Measurements from ENCODE around the gene SYNE2. TPM values are rescaled to one million over a fixed set of nuclear protein-coding genes. Genes with fewer than 3 reads are reported as not detected.

Gene SYNE2
- total and polyA plus RNA-seq, 4 experiments from 2014 or later = 14.2 to 280 (median 189) TPM

DNA sequence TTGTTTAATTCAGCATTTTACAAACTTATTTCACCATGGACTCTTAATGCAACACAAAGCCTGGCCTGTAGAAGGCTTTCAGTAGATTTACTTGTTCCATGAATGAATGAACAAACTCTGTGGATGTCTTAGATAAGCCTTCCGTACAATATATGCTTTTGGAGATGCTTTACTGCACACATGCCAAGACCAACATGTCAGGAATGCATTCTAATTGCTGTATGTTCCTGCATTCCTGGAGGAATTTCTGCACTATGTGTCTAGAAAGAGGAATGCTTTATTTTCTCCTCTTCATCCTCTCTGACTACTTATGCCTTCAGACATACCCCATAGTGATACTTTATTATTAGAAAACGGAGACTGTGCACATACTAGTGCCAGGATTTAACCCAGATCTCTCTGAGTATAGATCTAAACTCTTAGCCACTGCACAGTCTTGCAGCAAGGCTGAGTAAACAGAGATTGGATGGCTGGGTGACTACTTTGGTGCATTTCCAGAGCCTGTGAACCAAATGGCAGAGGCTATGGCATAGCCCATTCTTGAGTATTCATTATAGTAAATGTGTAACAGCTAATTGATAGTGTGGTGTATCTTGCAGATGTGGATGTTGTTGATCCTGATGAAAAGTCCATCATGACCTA is 108.2 kb downstream of the SYNE2 start:
- intact Hi-C loops (cut with micrococcal nuclease) = no loop called here
- Histone ChIP-seq H3K4me1 (ENCODE audit: insufficient read depth, low read length) (no peaks in the 10 kb centered on the region), H3K27me3 (ENCODE audit: insufficient read depth, low read length) (no peaks in the 10 kb centered on the region), H3K27ac (ENCODE audit: low read depth, low read length) (no peak overlapping the region), H3K9me3 (ENCODE audit: control insufficient read depth in 1 of 2, low read length in 2 of 2) (no peaks in the 10 kb centered on the region), H3K36me3 (ENCODE audit: insufficient read depth, low read length) (peaks cover 18% of the 10 kb centered on the region), H3K4me3 (ENCODE audit: low read length in 2 of 2) (no peak overlapping the region)
- H3K9me3 Mint-ChIP-seq = no peaks in the 10 kb centered on the region
- H3K4me3 Mint-ChIP-seq = no peak overlapping the region
- no peak for DNase-seq
- no peaks in the 10 kb centered on the region for H3K27me3 Mint-ChIP-seq
- POLR2A ChIA-PET (ENCODE audit: partially characterized antibody) = no interaction called here
- CTCF ChIA-PET (ENCODE audit: partially characterized antibody) = interaction anchor here (0.9 kb wide), 1 partner anchor 71 kb away, joined by 3 read pairs; no protein-coding TSS in a partner anchor
- peak overlapping the region in 1 of 7 donors; percentile 64 for H3K27ac Mint-ChIP-seq
- no peaks in the 10 kb centered on the region for H3K4me1 Mint-ChIP-seq
- peaks cover 32 to 52% of the 10 kb centered on the region in 2 donors for H3K36me3 Mint-ChIP-seq

DNA sequence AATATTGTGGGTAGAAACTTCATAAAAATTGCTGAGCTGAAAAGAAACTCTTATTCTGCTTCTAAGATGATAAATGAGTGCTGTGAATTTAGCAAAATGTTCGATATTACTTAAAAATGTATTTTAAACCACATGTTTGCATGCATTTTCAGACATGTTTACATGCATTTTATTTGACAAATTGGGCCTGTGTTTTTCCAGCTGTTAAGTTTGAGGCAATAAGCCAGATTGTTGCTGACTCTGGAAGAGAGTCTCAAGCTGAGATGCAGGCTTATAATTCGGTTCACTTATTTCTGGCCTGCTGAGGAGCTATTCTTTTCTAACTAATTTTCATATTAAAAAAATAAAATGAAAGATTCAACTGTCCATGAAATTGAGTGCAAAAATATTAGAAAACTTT is 110.1 kb downstream of the SYNE2 start:
- CTCF ChIA-PET (ENCODE audit: partially characterized antibody) = interaction anchor here (0.6 kb wide), 1 partner anchor 145 kb away, joined by 3 read pairs; no protein-coding TSS in a partner anchor
- POLR2A ChIA-PET (ENCODE audit: partially characterized antibody) = interaction anchor here (1.2 kb wide), 1 partner anchor 110 kb away, joined by 3 read pairs; the partner anchor contains the start of gene SYNE2
- Histone ChIP-seq H3K27ac (ENCODE audit: low read depth, low read length) (no peak overlapping the region), H3K36me3 (ENCODE audit: insufficient read depth, low read length) (peaks cover 13% of the 10 kb centered on the region), H3K9me3 (ENCODE audit: control insufficient read depth in 1 of 2, low read length in 2 of 2) (no peaks in the 10 kb centered on the region), H3K4me3 (ENCODE audit: low read length in 2 of 2) (no peak overlapping the region), H3K27me3 (ENCODE audit: insufficient read depth, low read length) (no peaks in the 10 kb centered on the region), H3K4me1 (ENCODE audit: insufficient read depth, low read length) (no peaks in the 10 kb centered on the region)
- Mint-ChIP-seq H3K27ac (peak overlapping the region in 2 of 7 donors; percentile 22 to 62), H3K4me3 (no peak overlapping the region), H3K4me1 (no peaks in the 10 kb centered on the region), H3K36me3 (peaks cover 35 to 57% of the 10 kb centered on the region in 2 donors), H3K9me3 (no peaks in the 10 kb centered on the region), H3K27me3 (no peaks in the 10 kb centered on the region)
- intact Hi-C loops (cut with micrococcal nuclease) = no loop called here
- DNase-seq = no peak

DNA sequence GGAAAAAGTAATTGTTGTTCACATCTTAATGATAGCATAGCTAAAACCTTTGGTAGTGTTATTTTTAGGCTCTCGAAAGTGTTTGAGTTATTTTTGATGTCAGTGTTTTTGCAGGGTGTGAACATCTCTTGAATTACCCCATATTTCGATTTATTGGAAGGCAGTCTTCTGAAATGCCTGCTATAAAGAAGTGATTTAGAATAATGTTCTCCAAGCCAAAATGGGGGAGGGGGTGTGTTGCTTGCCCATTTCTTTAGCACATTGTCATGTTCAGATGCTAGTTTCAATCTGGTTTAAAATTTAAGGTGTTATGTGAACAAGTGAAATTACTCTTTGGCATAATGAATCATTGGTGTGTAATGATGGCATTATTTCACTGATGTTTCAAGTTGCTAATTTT is 110.6 kb downstream of the SYNE2 start:
- Mint-ChIP-seq H3K36me3 (peaks cover 31 to 58% of the 10 kb centered on the region in 2 donors), H3K4me3 (no peak overlapping the region), H3K27me3 (no peaks in the 10 kb centered on the region), H3K4me1 (no peaks in the 10 kb centered on the region), H3K27ac (peak overlapping the region in 1 of 7 donors; percentile 44), H3K9me3 (no peaks in the 10 kb centered on the region)
- intact Hi-C loops (cut with micrococcal nuclease) = no loop called here
- POLR2A ChIA-PET (ENCODE audit: partially characterized antibody) = interaction anchor here (1.2 kb wide), 1 partner anchor 111 kb away, joined by 3 read pairs; the partner anchor contains the start of gene SYNE2
- peaks cover 13% of the 10 kb centered on the region for H3K36me3 ChIP-seq (ENCODE audit: insufficient read depth, low read length)
- H3K9me3 ChIP-seq (ENCODE audit: control insufficient read depth in 1 of 2, low read length in 2 of 2) = no peaks in the 10 kb centered on the region
- no peaks in the 10 kb centered on the region for H3K4me1 ChIP-seq (ENCODE audit: insufficient read depth, low read length)
- CTCF ChIA-PET (ENCODE audit: partially characterized antibody) = interaction anchor here (0.6 kb wide), 1 partner anchor 145 kb away, joined by 3 read pairs; no protein-coding TSS in a partner anchor
- no peak overlapping the region for H3K4me3 ChIP-seq (ENCODE audit: low read length in 2 of 2)
- H3K27ac ChIP-seq (ENCODE audit: low read depth, low read length) = no peak overlapping the region
- no peaks in the 10 kb centered on the region for H3K27me3 ChIP-seq (ENCODE audit: insufficient read depth, low read length)
- no peak for DNase-seq

DNA sequence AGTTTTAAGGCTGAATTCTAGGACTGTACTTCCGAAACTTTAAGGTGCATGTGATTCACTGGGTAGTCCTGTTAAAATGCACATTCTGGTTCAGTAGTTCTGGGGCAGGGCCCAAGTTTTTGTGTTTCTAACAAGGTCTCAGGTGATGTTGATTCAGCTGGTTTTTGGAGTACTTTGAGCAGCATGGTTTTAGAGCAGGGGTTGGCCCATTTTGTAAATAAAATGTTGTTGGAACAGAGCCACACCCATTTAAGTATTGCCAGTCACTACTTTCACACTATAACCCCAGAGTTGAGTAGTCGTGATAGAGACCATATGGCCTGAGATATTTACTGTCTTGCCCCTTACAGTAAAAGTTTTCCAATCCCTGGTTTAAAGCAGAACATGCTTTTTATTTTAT is 111.3 kb downstream of the SYNE2 start:
- Mint-ChIP-seq H3K4me1 (peaks cover 0 to 1% (median 0%) of the 10 kb centered on the region in 4 donors), H3K4me3 (no peak overlapping the region), H3K36me3 (peaks cover 30 to 57% of the 10 kb centered on the region in 2 donors), H3K27ac (no peak overlapping the region), H3K27me3 (no peaks in the 10 kb centered on the region), H3K9me3 (no peaks in the 10 kb centered on the region)
- Histone ChIP-seq H3K4me3 (ENCODE audit: low read length in 2 of 2) (no peak overlapping the region), H3K27me3 (ENCODE audit: insufficient read depth, low read length) (no peaks in the 10 kb centered on the region), H3K4me1 (ENCODE audit: insufficient read depth, low read length) (no peaks in the 10 kb centered on the region), H3K9me3 (ENCODE audit: control insufficient read depth in 1 of 2, low read length in 2 of 2) (no peaks in the 10 kb centered on the region), H3K27ac (ENCODE audit: low read depth, low read length) (no peak overlapping the region), H3K36me3 (ENCODE audit: insufficient read depth, low read length) (peaks cover 13% of the 10 kb centered on the region)
- DNase-seq = no peak
- CTCF ChIA-PET (ENCODE audit: partially characterized antibody) = no interaction called here
- POLR2A ChIA-PET (ENCODE audit: partially characterized antibody) = no interaction called here
- intact Hi-C loops (cut with micrococcal nuclease) = no loop called here

DNA sequence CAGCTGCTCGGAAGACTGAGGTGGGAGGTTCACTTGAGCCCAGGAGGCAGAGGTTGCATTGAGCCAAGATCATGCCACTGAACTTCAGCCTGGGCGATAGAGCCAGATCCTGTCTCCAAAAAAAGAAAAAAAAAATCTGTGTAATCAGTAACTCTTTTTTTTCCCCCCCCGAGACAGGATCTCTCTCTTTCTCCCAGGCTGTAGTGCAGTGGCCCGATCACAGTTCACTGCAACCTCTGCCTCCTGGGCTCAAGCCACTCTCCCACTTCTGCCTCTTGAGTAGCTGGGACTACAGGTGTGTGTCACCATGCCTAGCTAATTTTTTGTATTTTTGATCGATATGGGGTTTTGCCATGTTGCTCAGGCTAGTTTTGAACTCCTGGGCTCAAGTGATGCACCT is 113.6 kb downstream of the SYNE2 start:
- no peaks in the 10 kb centered on the region for H3K9me3 ChIP-seq (ENCODE audit: control insufficient read depth in 1 of 2, low read length in 2 of 2)
- H3K27me3 Mint-ChIP-seq = no peaks in the 10 kb centered on the region
- H3K4me1 ChIP-seq (ENCODE audit: insufficient read depth, low read length) = no peaks in the 10 kb centered on the region
- no peak overlapping the region for H3K27ac ChIP-seq (ENCODE audit: low read depth, low read length)
- peaks cover 21% of the 10 kb centered on the region for H3K36me3 ChIP-seq (ENCODE audit: insufficient read depth, low read length)
- H3K4me1 Mint-ChIP-seq = peaks cover 0 to 4% (median 2%) of the 10 kb centered on the region in 4 donors
- no peaks in the 10 kb centered on the region for H3K9me3 Mint-ChIP-seq
- H3K36me3 Mint-ChIP-seq = peaks cover 28 to 61% of the 10 kb centered on the region in 2 donors
- ChIA-PET CTCF (ENCODE audit: partially characterized antibody) (interaction anchor here (1.6 kb wide), 1 partner anchor 27 kb away, joined by 3 read pairs; no protein-coding TSS in a partner anchor), POLR2A (ENCODE audit: partially characterized antibody) (no interaction called here)
- intact Hi-C loops (cut with micrococcal nuclease) = no loop called here
- no peak overlapping the region for H3K4me3 ChIP-seq (ENCODE audit: low read length in 2 of 2)
- H3K4me3 Mint-ChIP-seq = no peak overlapping the region
- no peak for DNase-seq
- no peaks in the 10 kb centered on the region for H3K27me3 ChIP-seq (ENCODE audit: insufficient read depth, low read length)
- peak overlapping the region in 1 of 7 donors; percentile 59 for H3K27ac Mint-ChIP-seq

DNA sequence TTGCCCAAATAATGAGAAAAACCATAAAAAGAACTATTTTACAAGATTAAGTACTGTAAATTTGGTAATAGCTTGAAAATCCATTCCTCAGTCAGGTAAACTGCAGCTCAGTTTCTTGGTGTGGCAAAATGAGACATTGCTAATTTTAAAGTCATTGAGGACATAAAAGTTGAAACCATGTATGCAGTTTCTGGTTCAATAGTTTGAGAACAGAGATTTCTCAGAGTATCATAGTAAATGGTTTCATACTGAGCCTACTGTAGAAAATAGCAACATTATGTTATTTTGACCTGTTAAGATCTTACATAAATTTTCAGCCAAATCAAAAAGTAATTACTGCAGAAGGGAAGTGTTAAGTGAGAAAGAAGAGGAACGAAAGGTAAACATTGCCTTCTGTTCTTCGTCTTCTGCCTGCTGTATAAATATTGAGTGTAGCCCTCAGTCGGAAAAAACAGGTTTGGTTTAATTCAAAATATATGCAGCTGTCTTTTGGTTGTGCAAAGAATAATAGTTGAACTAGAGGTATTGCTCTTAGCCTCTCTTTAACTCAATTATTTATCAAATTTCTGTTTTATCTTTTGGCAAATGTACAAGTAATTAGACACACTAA is 119.6 kb downstream of the SYNE2 start:
- POLR2A ChIA-PET (ENCODE audit: partially characterized antibody) = no interaction called here
- no peak overlapping the region for H3K4me3 ChIP-seq (ENCODE audit: low read length in 2 of 2)
- CTCF ChIA-PET (ENCODE audit: partially characterized antibody) = no interaction called here
- no peaks in the 10 kb centered on the region for H3K27me3 ChIP-seq (ENCODE audit: insufficient read depth, low read length)
- Mint-ChIP-seq H3K27me3 (no peaks in the 10 kb centered on the region), H3K9me3 (no peaks in the 10 kb centered on the region), H3K4me1 (peaks cover 0 to 5% (median 2%) of the 10 kb centered on the region in 4 donors), H3K27ac (peak overlapping the region in 1 of 7 donors; percentile 55), H3K36me3 (peaks cover 48 to 72% of the 10 kb centered on the region in 2 donors), H3K4me3 (no peak overlapping the region)
- H3K9me3 ChIP-seq (ENCODE audit: control insufficient read depth in 1 of 2, low read length in 2 of 2) = no peaks in the 10 kb centered on the region
- intact Hi-C loops (cut with micrococcal nuclease) = no loop called here
- no peaks in the 10 kb centered on the region for H3K4me1 ChIP-seq (ENCODE audit: insufficient read depth, low read length)
- H3K27ac ChIP-seq (ENCODE audit: low read depth, low read length) = no peak overlapping the region
- DNase-seq = no peak
- peaks cover 15% of the 10 kb centered on the region for H3K36me3 ChIP-seq (ENCODE audit: insufficient read depth, low read length)

DNA sequence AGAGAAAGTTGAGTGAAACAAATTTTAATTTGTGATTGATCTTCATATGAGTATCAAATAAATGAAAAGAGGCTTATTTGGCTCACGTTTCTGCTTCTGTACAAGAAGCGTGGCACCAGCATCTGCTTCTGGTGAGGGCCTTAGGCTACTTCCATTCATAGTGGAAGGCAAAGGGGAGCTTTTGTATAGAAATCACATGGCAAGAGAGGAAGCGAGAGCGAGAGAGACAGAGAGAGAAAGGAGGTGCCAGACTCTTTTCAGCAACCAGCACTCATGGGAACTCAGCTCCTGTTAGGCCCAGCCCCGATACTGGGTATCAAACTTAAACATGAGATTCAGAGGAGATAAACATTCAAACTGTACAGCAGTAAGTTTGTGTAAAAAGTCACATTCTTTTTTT is 121.4 kb downstream of the SYNE2 start:
- no peaks in the 10 kb centered on the region for H3K9me3 Mint-ChIP-seq
- peak overlapping the region in 1 of 7 donors; percentile 63 for H3K27ac Mint-ChIP-seq
- H3K4me1 ChIP-seq (ENCODE audit: insufficient read depth, low read length) = no peaks in the 10 kb centered on the region
- CTCF ChIA-PET (ENCODE audit: partially characterized antibody) = no interaction called here
- peaks cover 0 to 4% (median 2%) of the 10 kb centered on the region in 4 donors for H3K4me1 Mint-ChIP-seq
- no peaks in the 10 kb centered on the region for H3K27me3 Mint-ChIP-seq
- H3K36me3 Mint-ChIP-seq = peaks cover 55 to 69% of the 10 kb centered on the region in 2 donors
- H3K4me3 ChIP-seq (ENCODE audit: low read length in 2 of 2) = no peak overlapping the region
- peaks cover 29% of the 10 kb centered on the region for H3K36me3 ChIP-seq (ENCODE audit: insufficient read depth, low read length)
- DNase-seq = no peak
- H3K27ac ChIP-seq (ENCODE audit: low read depth, low read length) = no peak overlapping the region
- H3K27me3 ChIP-seq (ENCODE audit: insufficient read depth, low read length) = no peaks in the 10 kb centered on the region
- POLR2A ChIA-PET (ENCODE audit: partially characterized antibody) = no interaction called here
- no peaks in the 10 kb centered on the region for H3K9me3 ChIP-seq (ENCODE audit: control insufficient read depth in 1 of 2, low read length in 2 of 2)
- intact Hi-C loops (cut with micrococcal nuclease) = no loop called here
- no peak overlapping the region for H3K4me3 Mint-ChIP-seq
